ENCODE results near the gene ARHGAP36. TPM values are rescaled to one million over a fixed set of nuclear protein-coding genes. Genes with fewer than 3 reads are reported as not detected.

ARHGAP36 gene
- total RNA-seq, 1 experiment from 2014 or later = 0.37 TPM

GRCh38 chrX:131061306-131061705 is 3.2 kb downstream of the ARHGAP36 start:
- Histone ChIP-seq H3T11ph (ENCODE audit: low read length) (no peak overlapping the region), H3K18ac (ENCODE audit: insufficient read length, low read depth, low read length) (no peak overlapping the region), H3K27me3 (ENCODE audit: insufficient read depth, low read length) (peaks cover 27% of the 10 kb centered on the region; the same call in 1 of the 2 replicates), H3K79me1 (ENCODE audit: insufficient read depth, low read depth, low read length, poor library complexity, severe bottlenecking) (no peaks in the 10 kb centered on the region), H4K91ac (ENCODE audit: insufficient read length, low read depth, low read length) (no peak overlapping the region), H2BK20ac (ENCODE audit: low read depth, low read length, poor library complexity, severe bottlenecking) (no peak overlapping the region), H3K14ac (ENCODE audit: insufficient read depth, low read length) (no peak overlapping the region), H3K4ac (ENCODE audit: low read depth, low read length) (no peak overlapping the region), H2BK5ac (ENCODE audit: insufficient read length, low read length) (no peak overlapping the region), H4K8ac (replicated peaks; ENCODE audit: insufficient read length, low read depth, low read length) (no peak overlapping the region), H3K56ac (ENCODE audit: insufficient read length, low read depth, low read length) (no peak overlapping the region), H2AK5ac (ENCODE audit: insufficient read length, low read length) (no peak overlapping the region), H4K20me1 (ENCODE audit: control insufficient read depth, insufficient read depth, insufficient read length) (no peaks in the 10 kb centered on the region), H4K5ac (ENCODE audit: insufficient read length, low read depth, low read length) (no peak overlapping the region), H2BK120ac (ENCODE audit: low read depth, low read length, poor library complexity, severe bottlenecking) (no peak overlapping the region), H3K9ac (ENCODE audit: extremely low read depth, insufficient read length, low read length) (no peak overlapping the region), H3K9me3 (ENCODE audit: control insufficient read depth, low read depth, low read length) (no peaks in the 10 kb centered on the region), H3K4me1 (ENCODE audit: insufficient read depth, low read length) (no peaks in the 10 kb centered on the region), H2AFZ (ENCODE audit: low read length) (no peak overlapping the region), H2BK12ac (ENCODE audit: insufficient read length, low read depth, low read length) (no peak overlapping the region), H3K23me2 (ENCODE audit: insufficient read length, low read depth, low read length, poor library complexity, severe bottlenecking) (peaks cover 6% of the 10 kb centered on the region), H3K4me2 (ENCODE audit: insufficient read depth, insufficient read length, low read length) (no peak overlapping the region), H2BK15ac (ENCODE audit: low read depth, low read length) (no peak overlapping the region), H3K23ac (ENCODE audit: insufficient read length, low read depth, low read length) (no peak overlapping the region), H3K79me2 (ENCODE audit: insufficient read depth, low read length) (no peaks in the 10 kb centered on the region), H3K27ac (ENCODE audit: insufficient read length, low read depth, low read length) (no peak overlapping the region)
- TF ChIP-seq CTCF (conservative IDR thresholded peaks at IDR 0.05) = no peak
- Mint-ChIP-seq H3K27me3 (ENCODE audit: low read depth) (peaks cover 91% of the 10 kb centered on the region), H3K4me1 (peaks cover 27 to 32% of the 10 kb centered on the region in 2 experiments), H3K36me3 (ENCODE audit: insufficient read depth in 1 of 3, low read depth in 3 of 3) (no peaks in the 10 kb centered on the region), H3K9me3 (no peaks in the 10 kb centered on the region), H3K4me3 (no peak overlapping the region), H3K27ac (no peak overlapping the region)
- WGBS (ENCODE audit: extremely low coverage, insufficient read length, low lambda C conversion rate) = no CpG with 5 or more reads among the region's 6 CpGs
- no peak for DNase-seq
